Thyroid gland (tissue), 4 donors: ENCODE data around the gene NPB. TPM values are rescaled to one million over a fixed set of nuclear protein-coding genes. Genes with fewer than 3 reads are reported as not detected.

Experiments used
- DNase-seq, 2 donors: peaks; one replicate each; pipeline ENCODE4 v3.0.0-alpha.2; 2019
- H3K27ac ChIP-seq, 3 donors: fragments of 200-600 bp; sonication (generic); 1 replicate in 2 of 3; 2 replicates in 1 of 3; pipeline ENCODE4 v1.5.1; 2016 to 2019; ENCODE audit warnings: mild to moderate bottlenecking in 1 of 3, moderate library complexity in 1 of 3
- H3K27me3 ChIP-seq: fragments of 200-600 bp; sonication (generic); one replicate; pipeline ENCODE4 v1.5.1; 2019
- H3K36me3 ChIP-seq, 2 donors: fragments of 200-600 bp; sonication (generic); one replicate each; pipeline ENCODE4 v1.5.1; 2016 to 2019
- H3K4me1 ChIP-seq, 2 donors: fragments of 200-600 bp; sonication (generic); one replicate each; pipeline ENCODE4 v1.5.1; 2017 to 2019
- H3K4me3 ChIP-seq, 3 donors: fragments of 200-600 bp; sonication (generic); replicated peaks in 1 of 3; 1 replicate in 2 of 3; 2 replicates in 1 of 3; pipeline ENCODE4 v1.5.1; 2016; ENCODE audit warnings: mild to moderate bottlenecking in 1 of 3
- H3K9me3 ChIP-seq: fragments of 200-600 bp; sonication (generic); one replicate; pipeline ENCODE4 v1.5.1; 2017
- POLR2A ChIP-seq, 2 donors: fragments of 450-650 bp; IDR thresholded peaks; one replicate each; pipeline ENCODE4 v1.6.1; 2017; ENCODE audit warnings: antibody characterized with exemption in 2 of 2, mild to moderate bottlenecking in 2 of 2, moderate library complexity in 1 of 2
- WGBS, 2 donors: methylation state at CpG; one replicate each; pipeline ENCODE4 v1.1.5; 2017; 5-methylcytosine and 5-hydroxymethylcytosine counted together
- intact Hi-C: fragments of 100-400 bp; cut with DNase I; formaldehyde crosslinking; loops from one replicate; pipeline ENCODE4 v1.15.1; 2023
- total RNA-seq, 4 donors: library from RNA; depleted of rRNA; stranded (reverse); fragments of >200 nt; gene quantifications; one replicate each; pipeline ENCODE4 v1.2.3, GENCODE V29; 2016
- TF ChIP-seq, protein P1 (sequence below), 6 experiments: fragments of 200-600 bp in 3 of 6; fragments of 450-650 bp in 3 of 6; sonication (generic) in 3 of 6; IDR thresholded peaks; one replicate each; pipeline ENCODE4 v1.5.1; 2016 to 2019; ENCODE audit warnings: antibody characterized with exemption in 6 of 6, mild to moderate bottlenecking in 2 of 6, inconsistent platforms in 1 of 6, moderate library complexity in 1 of 6

NPB gene
- total RNA-seq, 4 donors from 2014 or later, result 0.33 to 1.1 (median 0.38) TPM; not detected in 1

DNA sequence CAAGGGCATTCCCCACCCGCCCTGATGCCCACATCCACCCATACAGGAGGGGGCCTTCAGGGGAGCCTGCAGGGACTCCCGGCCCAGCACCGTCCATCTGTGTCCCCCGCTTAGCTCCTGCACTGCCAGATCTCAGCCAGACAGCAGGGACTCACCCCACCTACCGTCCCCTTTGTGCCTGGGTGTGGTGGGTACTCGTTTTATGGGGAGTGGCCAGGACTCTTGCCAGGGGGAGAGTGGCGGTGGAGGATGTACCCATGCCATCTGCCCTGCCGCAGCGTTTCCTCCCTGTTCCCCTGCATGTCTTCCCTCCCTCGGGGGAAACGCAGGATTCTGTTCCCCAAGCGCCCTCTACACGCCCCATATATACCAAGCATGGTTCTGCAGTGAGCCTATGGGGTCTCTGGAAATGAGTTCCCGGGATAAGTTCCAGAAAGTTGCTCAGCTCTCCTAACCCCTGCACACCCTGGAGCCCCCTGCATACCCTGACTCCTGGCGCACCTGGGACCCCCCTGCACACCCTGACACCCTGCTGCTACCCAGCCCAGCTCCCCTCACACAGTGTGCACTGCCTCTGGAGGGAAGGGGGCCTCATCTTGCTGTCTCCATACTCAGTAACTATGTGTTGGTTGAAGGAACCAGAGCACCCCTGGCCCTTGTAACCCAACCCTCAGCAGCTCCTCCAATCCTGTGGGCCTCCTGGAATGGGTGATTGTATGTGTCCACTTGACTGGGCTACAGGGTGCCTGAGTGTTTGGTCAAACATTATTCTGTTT, 29.7 kb downstream of the NPB start:
- Histone ChIP-seq H3K36me3 (no peaks in the 10 kb centered on the region), H3K27ac (no peak overlapping the region), H3K4me1 (peaks cover 9 to 14% of the 10 kb centered on the region in 2 donors), H3K4me3 (no peak overlapping the region), H3K9me3 (no peaks in the 10 kb centered on the region), H3K27me3 (no peaks in the 10 kb centered on the region)
- no peak for TF ChIP-seq POLR2A (IDR thresholded peaks at IDR 0.05)
- TF ChIP-seq, protein P1, sequence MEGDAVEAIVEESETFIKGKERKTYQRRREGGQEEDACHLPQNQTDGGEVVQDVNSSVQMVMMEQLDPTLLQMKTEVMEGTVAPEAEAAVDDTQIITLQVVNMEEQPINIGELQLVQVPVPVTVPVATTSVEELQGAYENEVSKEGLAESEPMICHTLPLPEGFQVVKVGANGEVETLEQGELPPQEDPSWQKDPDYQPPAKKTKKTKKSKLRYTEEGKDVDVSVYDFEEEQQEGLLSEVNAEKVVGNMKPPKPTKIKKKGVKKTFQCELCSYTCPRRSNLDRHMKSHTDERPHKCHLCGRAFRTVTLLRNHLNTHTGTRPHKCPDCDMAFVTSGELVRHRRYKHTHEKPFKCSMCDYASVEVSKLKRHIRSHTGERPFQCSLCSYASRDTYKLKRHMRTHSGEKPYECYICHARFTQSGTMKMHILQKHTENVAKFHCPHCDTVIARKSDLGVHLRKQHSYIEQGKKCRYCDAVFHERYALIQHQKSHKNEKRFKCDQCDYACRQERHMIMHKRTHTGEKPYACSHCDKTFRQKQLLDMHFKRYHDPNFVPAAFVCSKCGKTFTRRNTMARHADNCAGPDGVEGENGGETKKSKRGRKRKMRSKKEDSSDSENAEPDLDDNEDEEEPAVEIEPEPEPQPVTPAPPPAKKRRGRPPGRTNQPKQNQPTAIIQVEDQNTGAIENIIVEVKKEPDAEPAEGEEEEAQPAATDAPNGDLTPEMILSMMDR (IDR thresholded peaks at IDR 0.05), result no peak
- intact Hi-C loops, result no loop called here
- DNase-seq, result no peak
- WGBS, 2 donors, result 51 to 66% methylated on average over 10 to 12 of the region's 15 CpGs

DNA sequence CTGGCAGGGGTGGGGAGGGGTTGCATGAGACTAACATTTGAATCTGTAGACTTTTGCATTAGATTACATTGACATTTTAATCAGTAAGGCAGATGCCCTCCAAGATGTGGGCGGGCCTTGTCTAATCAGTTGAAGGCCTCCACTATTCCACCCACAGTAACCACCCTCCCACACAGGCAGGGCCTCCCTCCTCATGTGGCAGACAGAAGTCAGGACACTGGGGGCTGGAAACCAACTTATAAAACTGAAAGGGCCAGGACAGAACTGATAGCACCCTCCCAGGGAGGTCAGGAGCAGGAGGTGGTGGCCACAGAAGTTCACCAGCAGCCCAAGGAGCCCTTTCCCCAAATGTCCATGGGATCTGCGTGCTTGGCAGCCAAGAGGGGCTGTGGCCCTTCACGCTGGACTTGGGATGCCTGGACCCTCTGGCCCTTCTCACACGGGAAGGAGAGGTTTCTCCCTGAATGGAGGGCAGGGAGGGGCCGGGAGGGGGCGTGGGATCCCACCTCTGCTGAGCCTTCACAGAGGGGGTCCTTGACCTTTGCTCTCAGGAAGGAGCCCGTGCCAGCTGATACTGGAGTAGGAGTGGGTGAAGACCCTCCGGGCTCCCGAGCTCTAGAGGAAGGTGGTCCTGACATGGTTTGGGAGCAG, 30.4 kb downstream of the NPB start:
- no peak for DNase-seq
- Histone ChIP-seq H3K27me3 (no peaks in the 10 kb centered on the region), H3K27ac (no peak overlapping the region), H3K4me1 (peaks cover 9 to 20% of the 10 kb centered on the region in 2 donors), H3K9me3 (no peaks in the 10 kb centered on the region), H3K4me3 (no peak overlapping the region), H3K36me3 (no peaks in the 10 kb centered on the region)
- intact Hi-C loops, result no loop called here
- 89 to 92% methylated on average over 8 of the region's 9 CpGs for WGBS, 2 donors
- TF ChIP-seq, protein P1 (IDR thresholded peaks at IDR 0.05), result no peak
- TF ChIP-seq POLR2A (IDR thresholded peaks at IDR 0.05), result no peak

DNA sequence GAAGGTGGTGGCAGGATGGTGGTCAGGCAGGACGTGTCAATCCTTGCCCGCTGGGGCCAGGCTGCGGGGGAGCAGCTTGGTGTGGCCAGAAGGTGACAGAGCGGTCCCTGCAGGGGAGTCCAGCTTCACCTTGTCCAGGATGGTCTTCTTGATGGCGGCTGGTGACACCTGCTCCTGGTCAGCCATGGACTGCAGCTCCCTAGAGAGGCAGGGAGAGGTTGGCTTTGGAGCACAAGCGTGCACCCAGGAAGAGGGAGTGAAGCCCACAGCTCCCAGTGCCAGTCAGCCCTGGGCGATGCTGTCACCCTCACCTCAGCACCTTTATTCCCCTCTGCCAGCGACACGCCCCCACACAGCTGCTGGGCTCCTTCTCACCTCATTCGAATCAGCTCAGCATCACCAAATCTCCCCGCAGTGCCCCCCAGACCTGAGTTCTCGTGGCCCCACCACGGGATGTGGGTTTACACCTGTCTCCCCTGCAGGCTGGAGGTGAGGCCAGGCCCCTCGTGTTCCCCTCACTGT, 31.2 kb downstream of the NPB start:
- TF ChIP-seq, protein P1 (IDR thresholded peaks at IDR 0.05), result no peak
- no peak for TF ChIP-seq POLR2A (IDR thresholded peaks at IDR 0.05)
- Histone ChIP-seq H3K9me3 (no peaks in the 10 kb centered on the region), H3K27ac (no peak overlapping the region), H3K4me3 (no peak overlapping the region), H3K4me1 (peaks cover 4 to 18% of the 10 kb centered on the region in 2 donors), H3K27me3 (no peaks in the 10 kb centered on the region), H3K36me3 (no peaks in the 10 kb centered on the region)
- DNase-seq, result no peak
- 93 to 94% methylated on average over 9 to 13 of the region's 14 CpGs for WGBS, 2 donors
- intact Hi-C loops, result no loop called here

DNA sequence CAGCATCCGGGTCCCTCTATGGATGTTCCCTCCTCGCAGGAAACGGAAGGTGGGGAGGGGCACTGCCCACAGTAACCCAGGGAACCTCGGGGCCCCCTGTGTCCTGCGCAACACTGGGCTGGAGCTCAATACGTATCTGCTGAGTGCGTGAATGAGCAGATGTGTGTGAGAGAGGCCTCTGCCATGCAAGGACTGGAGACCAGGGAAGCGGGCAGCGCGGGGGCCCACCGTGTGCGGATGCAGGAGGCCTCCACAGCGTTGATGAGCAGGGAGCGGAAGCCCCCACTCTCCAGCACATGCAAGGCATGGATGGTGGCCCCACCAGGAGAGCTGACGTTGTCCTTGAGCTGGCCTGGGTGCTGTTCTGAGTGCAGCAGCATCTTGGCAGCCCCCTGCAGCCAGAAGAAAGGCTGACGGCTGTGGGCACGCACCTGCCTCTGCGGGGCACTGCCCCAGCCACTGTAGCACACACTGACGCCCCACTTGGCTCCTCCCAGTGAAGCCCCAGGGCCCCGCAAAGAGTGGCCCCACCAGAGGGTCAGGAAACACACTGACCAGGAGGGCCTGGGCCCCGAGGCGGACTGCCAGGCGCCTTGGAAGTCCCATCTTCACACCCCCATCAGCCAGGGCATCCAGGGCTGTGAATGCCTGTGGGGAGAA, 32.2 kb downstream of the NPB start:
- peaks cover 0 to 11% of the 10 kb centered on the region in 2 donors for H3K4me1 ChIP-seq
- H3K27ac ChIP-seq, result no peak overlapping the region
- H3K9me3 ChIP-seq, result no peaks in the 10 kb centered on the region
- no peak for TF ChIP-seq POLR2A (IDR thresholded peaks at IDR 0.05)
- TF ChIP-seq, protein P1 (IDR thresholded peaks at IDR 0.05), result no peak
- H3K4me3 ChIP-seq, result no peak overlapping the region
- no peaks in the 10 kb centered on the region for H3K27me3 ChIP-seq
- H3K36me3 ChIP-seq, result no peaks in the 10 kb centered on the region
- 89 to 91% methylated on average over 10 to 16 of the region's 23 CpGs for WGBS, 2 donors
- intact Hi-C loops, result no loop called here
- no peak for DNase-seq
